Measurements from ENCODE around the gene TMEM192. TPM values are rescaled to one million over a fixed set of nuclear protein-coding genes. Genes with fewer than 3 reads are reported as not detected.

The TMEM192 gene
- total RNA-seq, 1 experiment from 2014 or later: 3.0 TPM

Other genes starting within 250 kb of the TMEM192 start
- gene APELA, start 235.7 kb downstream of the TMEM192 start, total RNA-seq (2014; rRNA removed; shearing (Covaris generic)): not detected in 2 replicates
- 0.20 TPM in 1 of 2 replicates, not detected in the other for gene TRIM61, start 135.2 kb downstream of the TMEM192 start, total RNA-seq (2014; rRNA removed; shearing (Covaris generic))
- gene TRIM60, start 80.9 kb downstream of the TMEM192 start, total RNA-seq (2014; rRNA removed; shearing (Covaris generic)): not detected in 2 replicates
- not detected in 2 replicates for gene TRIM75, start 59.0 kb downstream of the TMEM192 start, total RNA-seq (2014; rRNA removed; shearing (Covaris generic))
- gene KLHL2, start 94.7 kb upstream of the TMEM192 start, total RNA-seq (2014; rRNA removed; shearing (Covaris generic)): 13.0 and 14.2 TPM in 2 replicates
- gene MSMO1, start 214.8 kb upstream of the TMEM192 start, total RNA-seq (2014; rRNA removed; shearing (Covaris generic)): 88.9 and 95.4 TPM in 2 replicates

All from RPMI7951 (cell line).